ENCODE results near the gene STXBP5.

- TF ChIP-seq EGR1 (IDR thresholded peaks at IDR 0.05; ENCODE audit: low read depth in 2 of 2), result no peak
- TF ChIP-seq, protein P1, sequence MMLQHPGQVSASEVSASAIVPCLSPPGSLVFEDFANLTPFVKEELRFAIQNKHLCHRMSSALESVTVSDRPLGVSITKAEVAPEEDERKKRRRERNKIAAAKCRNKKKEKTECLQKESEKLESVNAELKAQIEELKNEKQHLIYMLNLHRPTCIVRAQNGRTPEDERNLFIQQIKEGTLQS (IDR thresholded peaks at IDR 0.05), result no peak
Measured at GRCh38 chr6:147200711-147201110, 3.5 kb upstream of the STXBP5 start.

Data from liver (tissue), 2 donors.